ENCODE results near the gene SYNPR.

DNA sequence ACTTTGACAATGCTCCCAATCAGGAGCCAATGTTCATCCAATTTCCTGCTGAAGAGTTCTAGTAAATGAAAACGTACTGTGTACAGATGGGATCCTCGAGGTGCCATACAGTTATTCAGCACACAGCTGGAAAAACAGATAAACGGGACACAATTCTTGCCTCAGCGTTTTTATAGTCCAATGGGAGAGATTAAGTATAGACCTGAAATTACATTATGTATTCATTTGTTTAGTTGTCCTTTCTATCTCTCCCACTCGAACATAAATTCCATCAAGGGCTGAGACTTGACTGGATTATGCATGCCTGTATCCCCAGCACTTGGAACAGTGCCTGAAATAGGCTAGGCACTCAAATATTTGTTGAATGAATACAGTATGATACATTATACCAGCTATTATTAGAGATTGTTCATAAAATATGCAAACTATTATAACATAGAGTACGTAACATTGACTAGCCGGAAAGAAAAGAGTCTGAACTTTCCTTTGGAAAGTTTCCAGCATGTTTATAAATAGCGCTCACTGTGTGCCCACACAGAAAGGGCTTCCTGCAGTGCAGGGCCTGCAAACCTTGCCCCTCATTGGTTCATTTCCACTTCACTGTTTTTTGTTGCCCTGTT lies 346.9 kb downstream of the SYNPR start:
- TF ChIP-seq POLR2AphosphoS5 (IDR thresholded peaks at IDR 0.05; ENCODE audit: low read depth) (no peak), SPI1 (IDR thresholded peaks at IDR 0.05; ENCODE audit: borderline replicate concordance, low read depth) (no peak), GABPA (IDR thresholded peaks at IDR 0.05; ENCODE audit: low read depth) (no peak)
- TF ChIP-seq, protein P1, sequence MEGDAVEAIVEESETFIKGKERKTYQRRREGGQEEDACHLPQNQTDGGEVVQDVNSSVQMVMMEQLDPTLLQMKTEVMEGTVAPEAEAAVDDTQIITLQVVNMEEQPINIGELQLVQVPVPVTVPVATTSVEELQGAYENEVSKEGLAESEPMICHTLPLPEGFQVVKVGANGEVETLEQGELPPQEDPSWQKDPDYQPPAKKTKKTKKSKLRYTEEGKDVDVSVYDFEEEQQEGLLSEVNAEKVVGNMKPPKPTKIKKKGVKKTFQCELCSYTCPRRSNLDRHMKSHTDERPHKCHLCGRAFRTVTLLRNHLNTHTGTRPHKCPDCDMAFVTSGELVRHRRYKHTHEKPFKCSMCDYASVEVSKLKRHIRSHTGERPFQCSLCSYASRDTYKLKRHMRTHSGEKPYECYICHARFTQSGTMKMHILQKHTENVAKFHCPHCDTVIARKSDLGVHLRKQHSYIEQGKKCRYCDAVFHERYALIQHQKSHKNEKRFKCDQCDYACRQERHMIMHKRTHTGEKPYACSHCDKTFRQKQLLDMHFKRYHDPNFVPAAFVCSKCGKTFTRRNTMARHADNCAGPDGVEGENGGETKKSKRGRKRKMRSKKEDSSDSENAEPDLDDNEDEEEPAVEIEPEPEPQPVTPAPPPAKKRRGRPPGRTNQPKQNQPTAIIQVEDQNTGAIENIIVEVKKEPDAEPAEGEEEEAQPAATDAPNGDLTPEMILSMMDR (IDR thresholded peaks at IDR 0.05; ENCODE audit: insufficient read depth, low read length) = no peak
- TF ChIP-seq, protein P2, sequence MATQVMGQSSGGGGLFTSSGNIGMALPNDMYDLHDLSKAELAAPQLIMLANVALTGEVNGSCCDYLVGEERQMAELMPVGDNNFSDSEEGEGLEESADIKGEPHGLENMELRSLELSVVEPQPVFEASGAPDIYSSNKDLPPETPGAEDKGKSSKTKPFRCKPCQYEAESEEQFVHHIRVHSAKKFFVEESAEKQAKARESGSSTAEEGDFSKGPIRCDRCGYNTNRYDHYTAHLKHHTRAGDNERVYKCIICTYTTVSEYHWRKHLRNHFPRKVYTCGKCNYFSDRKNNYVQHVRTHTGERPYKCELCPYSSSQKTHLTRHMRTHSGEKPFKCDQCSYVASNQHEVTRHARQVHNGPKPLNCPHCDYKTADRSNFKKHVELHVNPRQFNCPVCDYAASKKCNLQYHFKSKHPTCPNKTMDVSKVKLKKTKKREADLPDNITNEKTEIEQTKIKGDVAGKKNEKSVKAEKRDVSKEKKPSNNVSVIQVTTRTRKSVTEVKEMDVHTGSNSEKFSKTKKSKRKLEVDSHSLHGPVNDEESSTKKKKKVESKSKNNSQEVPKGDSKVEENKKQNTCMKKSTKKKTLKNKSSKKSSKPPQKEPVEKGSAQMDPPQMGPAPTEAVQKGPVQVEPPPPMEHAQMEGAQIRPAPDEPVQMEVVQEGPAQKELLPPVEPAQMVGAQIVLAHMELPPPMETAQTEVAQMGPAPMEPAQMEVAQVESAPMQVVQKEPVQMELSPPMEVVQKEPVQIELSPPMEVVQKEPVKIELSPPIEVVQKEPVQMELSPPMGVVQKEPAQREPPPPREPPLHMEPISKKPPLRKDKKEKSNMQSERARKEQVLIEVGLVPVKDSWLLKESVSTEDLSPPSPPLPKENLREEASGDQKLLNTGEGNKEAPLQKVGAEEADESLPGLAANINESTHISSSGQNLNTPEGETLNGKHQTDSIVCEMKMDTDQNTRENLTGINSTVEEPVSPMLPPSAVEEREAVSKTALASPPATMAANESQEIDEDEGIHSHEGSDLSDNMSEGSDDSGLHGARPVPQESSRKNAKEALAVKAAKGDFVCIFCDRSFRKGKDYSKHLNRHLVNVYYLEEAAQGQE (IDR thresholded peaks at IDR 0.05; ENCODE audit: insufficient replicate concordance, low read depth) = no peak

Data from HL-60 (cell line).